ENCODE measurements around the gene ZNRF3.

The ZNRF3 gene

DNA sequence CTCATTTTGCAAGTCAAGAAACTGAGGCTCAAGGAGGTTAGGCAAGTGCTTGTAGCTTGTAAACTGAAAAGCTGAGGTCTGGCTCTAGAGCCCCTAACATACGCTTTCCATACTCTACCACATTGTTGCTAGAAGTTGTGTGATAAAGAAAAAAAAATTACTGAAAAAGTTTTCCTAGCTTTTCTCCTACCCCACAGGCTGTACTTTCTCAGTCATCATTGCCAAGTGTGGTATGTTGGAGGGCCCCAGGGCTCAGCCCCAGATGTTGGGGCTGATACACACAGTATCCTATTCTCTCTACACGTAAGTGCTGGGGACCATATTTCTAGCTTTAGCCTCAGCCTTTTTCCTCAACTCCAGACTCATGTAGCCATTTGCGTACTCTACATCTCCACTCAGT is 205.4 kb downstream of the ZNRF3 start:
- no peak for DNase-seq (ENCODE audit: low read depth)

DNA sequence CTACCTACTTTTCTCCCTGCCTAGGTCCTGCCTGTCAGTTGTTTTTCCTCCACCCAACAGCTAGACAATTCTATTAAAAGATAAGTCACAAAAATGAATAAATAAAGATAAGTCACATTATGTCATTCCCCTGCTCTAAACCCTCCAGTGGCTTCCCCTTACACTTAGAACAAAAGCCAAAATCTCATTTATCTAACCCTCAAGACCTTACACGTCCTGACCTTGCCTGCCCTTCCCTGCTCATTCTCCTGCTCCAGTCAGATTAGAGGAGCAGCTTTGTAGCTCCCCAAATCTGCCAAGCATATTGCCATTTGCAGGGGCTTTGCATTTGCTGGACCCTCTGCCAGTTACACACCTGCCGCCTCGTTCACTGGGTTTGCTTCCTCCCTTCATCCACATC is 206.1 kb downstream of the ZNRF3 start:
- no peak for DNase-seq (ENCODE audit: low read depth)

DNA sequence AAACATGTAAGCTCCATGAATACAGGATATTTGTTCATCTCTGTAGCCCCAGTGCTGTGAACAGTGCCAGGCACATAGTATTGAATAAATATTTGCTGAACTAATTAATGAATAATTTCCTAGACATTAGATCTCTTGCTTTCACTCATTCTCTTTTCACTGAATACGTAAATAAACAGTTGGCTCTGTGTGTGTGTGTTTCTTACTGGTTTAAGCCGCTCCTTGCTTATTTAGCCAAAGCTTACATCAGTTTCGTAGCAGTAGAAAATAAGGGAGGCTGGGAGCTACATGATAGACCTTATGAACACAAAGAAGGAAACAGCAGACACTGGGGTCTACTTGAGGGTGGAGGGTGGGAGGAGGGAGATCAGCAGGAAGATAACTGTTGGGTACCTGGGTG is 206.7 kb downstream of the ZNRF3 start:
- DNase-seq (ENCODE audit: low read depth), result no peak

- no peak for DNase-seq (ENCODE audit: low read depth)
These were observed 208.9 kb downstream of the ZNRF3 start for GRCh38 chr22:29092243-29092642.

DNA sequence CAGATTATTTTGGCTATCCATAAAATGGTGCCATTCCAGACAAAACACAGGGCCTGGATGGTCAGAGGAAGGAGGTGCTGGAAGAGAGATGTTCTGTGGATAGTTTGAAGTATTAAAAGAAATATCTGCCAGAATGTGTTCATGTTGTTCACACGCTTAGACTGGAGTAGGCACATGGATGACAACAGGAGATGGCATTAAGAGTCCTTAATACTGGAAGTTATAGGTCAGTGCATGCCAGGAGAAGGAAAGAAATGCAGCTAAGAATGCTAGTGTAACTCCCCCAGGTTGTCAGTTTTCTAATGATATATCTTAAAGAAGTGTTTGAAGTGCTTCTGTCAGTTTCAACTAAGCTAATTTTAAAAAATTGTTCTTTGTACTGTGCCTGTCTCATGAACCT is 209.7 kb downstream of the ZNRF3 start:
- no peak for DNase-seq (ENCODE audit: low read depth)

- no peak for DNase-seq (ENCODE audit: low read depth)
These were observed 210.3 kb downstream of the ZNRF3 start for GRCh38 chr22:29093501-29094300.

- DNase-seq (ENCODE audit: low read depth), result no peak
These were observed 212.1 kb downstream of the ZNRF3 start for GRCh38 chr22:29095459-29095858.

DNA sequence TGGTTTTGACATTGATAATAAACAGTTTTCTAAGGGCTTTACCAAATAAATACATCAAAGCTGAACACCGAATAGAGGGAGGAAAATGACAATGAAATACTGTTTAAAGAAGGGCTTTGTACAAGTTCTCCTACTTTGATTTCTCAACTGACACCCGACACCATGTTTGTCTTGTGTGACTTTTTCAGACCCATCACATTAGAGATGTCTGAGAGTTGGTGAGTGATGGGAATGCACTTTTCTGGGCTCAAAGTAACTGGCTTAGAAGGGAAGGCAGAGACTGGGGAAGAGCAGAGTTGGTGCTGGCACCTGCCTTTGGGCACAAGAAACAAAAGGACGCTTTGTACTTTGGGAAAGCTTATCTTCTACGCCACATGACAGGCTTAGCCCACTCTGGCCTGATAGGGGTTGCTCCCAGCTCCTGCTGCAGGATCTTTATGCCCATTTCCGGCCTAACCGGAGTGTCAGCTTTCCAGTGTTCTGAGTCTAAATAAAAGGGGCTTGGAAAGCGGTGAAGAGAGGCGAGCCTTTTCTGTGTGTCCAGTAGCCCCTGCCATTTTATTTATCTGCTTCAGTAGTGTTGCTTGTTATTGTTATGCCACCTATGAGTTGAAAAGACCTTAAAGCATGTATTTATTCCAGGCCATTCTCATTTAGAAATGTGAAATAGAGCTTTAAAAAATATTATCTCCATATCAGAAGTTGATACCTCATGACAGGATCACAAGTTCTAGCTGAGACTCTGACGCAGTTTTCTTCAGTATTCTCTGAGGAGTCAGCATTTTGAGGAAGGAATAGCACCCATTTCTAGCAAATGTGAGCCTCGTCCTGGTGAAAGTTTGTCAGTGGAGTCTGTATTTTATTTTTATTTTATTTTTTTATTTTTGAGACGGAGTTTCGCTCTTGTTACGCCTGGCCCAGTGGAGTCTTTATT is 213.6 kb downstream of the ZNRF3 start:
- no peak for DNase-seq (ENCODE audit: low read depth)

GRCh38 chr22:29098296-29098695 is 214.9 kb downstream of the ZNRF3 start:
- no peak for DNase-seq (ENCODE audit: low read depth)

DNA sequence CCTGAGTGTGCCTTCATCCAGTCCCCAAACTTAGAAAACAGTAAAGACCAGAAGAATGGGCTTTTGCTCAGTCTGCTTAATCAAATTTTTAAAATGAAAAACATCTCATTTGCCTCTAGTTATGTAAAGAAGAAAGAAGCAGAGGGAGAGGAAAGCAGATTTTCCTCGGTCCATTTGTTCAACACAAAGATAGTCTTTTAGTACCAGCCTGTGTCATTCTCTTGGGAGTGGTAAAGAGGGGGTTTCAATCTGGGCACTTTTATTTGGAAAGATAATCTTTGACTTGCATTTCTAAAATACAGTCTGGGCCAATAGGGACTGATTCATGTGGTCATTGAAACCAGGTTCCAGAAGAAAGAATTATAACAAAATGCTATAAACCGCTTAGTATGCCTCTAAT is 218.9 kb downstream of the ZNRF3 start:
- DNase-seq (ENCODE audit: low read depth), result no peak

- DNase-seq (ENCODE audit: low read depth), result no peak
These were observed 219.7 kb downstream of the ZNRF3 start for GRCh38 chr22:29103121-29103520.

GRCh38 chr22:29105468-29105867 is 222.1 kb downstream of the ZNRF3 start:
- DNase-seq (ENCODE audit: low read depth), result no peak

DNA sequence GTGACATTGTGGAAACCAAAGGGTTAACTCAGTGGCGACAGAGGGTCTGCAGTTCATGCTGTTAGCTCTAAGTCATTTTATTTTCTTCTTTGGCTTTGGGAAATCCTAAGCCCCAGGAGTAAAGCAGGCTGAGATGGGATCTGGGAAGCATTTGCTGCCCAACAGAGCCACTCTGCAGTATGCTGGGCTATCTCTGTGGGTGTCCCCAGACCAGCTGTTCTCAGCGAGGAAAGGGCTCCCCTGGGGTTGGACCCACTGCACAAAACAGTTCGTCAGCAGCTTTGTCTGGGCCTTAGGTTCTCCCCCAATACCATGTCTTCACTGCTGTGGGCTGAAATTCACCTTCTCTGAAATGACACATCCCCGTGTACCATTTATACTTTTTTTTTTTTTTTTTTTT is 223.5 kb downstream of the ZNRF3 start:
- DNase-seq (ENCODE audit: low read depth), result no peak
